Natural killer cell (primary cell): Measurements from ENCODE around the gene ATP10A. TPM values are rescaled to one million over a fixed set of nuclear protein-coding genes. Genes with fewer than 3 reads are reported as not detected.

Experiments
- ATAC-seq, 3 donors: fragments of 150-1000 bp in 2 of 3; fragments of 200-7000 bp in 1 of 3; cut with Tn5 transposase; 1 replicate in 1 of 3; 2 replicates in 2 of 3; pipeline ENCODE4 v1.10.0; 2021; ENCODE audit warnings: mild to moderate bottlenecking in 2 of 3, moderate library complexity in 2 of 3
- DNase-seq, 2 donors: peaks; one replicate each; pipeline versions ENCODE4 v3.0.0 to v3.0.0-alpha.2; 2013 to 2021; ENCODE audit warnings: mixed read lengths in 1 of 2
- H3K27ac ChIP-seq: one replicate; pipeline ENCODE4 v1.5.1; 2013; ENCODE audit warnings: mild to moderate bottlenecking, low read length
- H3K27me3 ChIP-seq: one replicate; pipeline ENCODE4 v1.6.1; 2013; ENCODE audit warnings: low read length; ENCODE audit not compliant: control insufficient read depth, insufficient read depth
- H3K36me3 ChIP-seq: one replicate; pipeline ENCODE4 v1.6.1; 2013; ENCODE audit warnings: low read length; ENCODE audit not compliant: control insufficient read depth, insufficient read depth
- H3K4me1 ChIP-seq: one replicate; pipeline ENCODE4 v1.6.1; 2013; ENCODE audit warnings: low read length; ENCODE audit not compliant: control insufficient read depth, insufficient read depth
- H3K4me3 ChIP-seq: one replicate; pipeline ENCODE4 v1.5.1; 2013; ENCODE audit warnings: low read length
- H3K9me3 ChIP-seq: one replicate; pipeline ENCODE4 v1.6.1; 2013; ENCODE audit warnings: low read length; ENCODE audit not compliant: control insufficient read depth, insufficient read depth
- H3K27ac Mint-ChIP-seq, 2 donors: one replicate each; pipeline ENCODE4 v1.8.0; 2022; ENCODE audit warnings: mild to moderate bottlenecking in 2 of 2, mixed read lengths in 2 of 2, moderate library complexity in 1 of 2
- H3K27me3 Mint-ChIP-seq, 2 donors: one replicate each; pipeline ENCODE4 v1.8.0; 2022; ENCODE audit warnings: low read depth in 2 of 2, mixed read lengths in 2 of 2
- H3K36me3 Mint-ChIP-seq: one replicate; pipeline ENCODE4 v1.8.0; 2022; ENCODE audit warnings: mixed read lengths
- H3K4me1 Mint-ChIP-seq, 2 donors: one replicate each; pipeline ENCODE4 v1.8.0; 2022; ENCODE audit warnings: mixed read lengths in 2 of 2
- H3K4me3 Mint-ChIP-seq: one replicate; pipeline ENCODE4 v1.8.0; 2022; ENCODE audit warnings: mild to moderate bottlenecking, moderate library complexity, mixed read lengths
- H3K9me3 Mint-ChIP-seq, 2 donors: one replicate each; pipeline ENCODE4 v1.8.0; 2022; ENCODE audit warnings: mixed read lengths in 2 of 2
- WGBS: methylation state at CpG from one replicate; pipeline ENCODE4 v1.1.7; 2013; ENCODE audit warnings: missing lambda C conversion rate; ENCODE audit not compliant: insufficient coverage; 5-methylcytosine and 5-hydroxymethylcytosine counted together
- intact Hi-C: fragments of 100-400 bp; cut with micrococcal nuclease; formaldehyde crosslinking; loops from one replicate; pipeline ENCODE4 v1.14.2; 2022
- total RNA-seq, 4 donors: library from RNA; stranded (reverse); fragments of 120-200 nt in 1 of 4; gene quantifications; one replicate each; pipeline versions ENCODE4 v1.2.3 to v1.2.4, GENCODE V29; 2013 to 2022
- TF ChIP-seq, protein P1 (sequence below): fragments of 200-600 bp; IDR thresholded peaks from one replicate; pipeline ENCODE4 v1.8.0; 2022; ENCODE audit warnings: antibody characterized with exemption

Gene ATP10A
- total RNA-seq, 3 donors from 2014 or later (not counting 1 experiment from before 2014, with no cell fraction given): 50.1 to 67.0 (median 51.2) TPM

DNA sequence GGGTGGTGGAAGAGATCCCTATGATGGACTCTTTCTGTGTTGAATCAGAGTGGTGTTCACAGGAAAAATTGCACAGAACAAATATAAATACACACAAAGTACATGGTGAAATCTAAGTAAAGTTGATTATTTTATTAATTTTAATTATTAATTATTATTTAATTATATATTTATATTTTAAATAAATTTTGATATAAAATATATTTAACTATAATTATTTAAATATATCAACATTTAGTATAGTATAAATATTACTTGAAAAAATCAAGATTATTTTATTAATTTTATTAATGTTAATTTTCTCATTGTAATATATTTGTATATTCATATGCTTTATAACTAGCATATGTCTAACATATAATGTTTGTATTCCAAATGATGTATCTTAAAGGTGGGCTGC lies 11.3 kb upstream of the ATP10A start:
- TF ChIP-seq, protein P1, sequence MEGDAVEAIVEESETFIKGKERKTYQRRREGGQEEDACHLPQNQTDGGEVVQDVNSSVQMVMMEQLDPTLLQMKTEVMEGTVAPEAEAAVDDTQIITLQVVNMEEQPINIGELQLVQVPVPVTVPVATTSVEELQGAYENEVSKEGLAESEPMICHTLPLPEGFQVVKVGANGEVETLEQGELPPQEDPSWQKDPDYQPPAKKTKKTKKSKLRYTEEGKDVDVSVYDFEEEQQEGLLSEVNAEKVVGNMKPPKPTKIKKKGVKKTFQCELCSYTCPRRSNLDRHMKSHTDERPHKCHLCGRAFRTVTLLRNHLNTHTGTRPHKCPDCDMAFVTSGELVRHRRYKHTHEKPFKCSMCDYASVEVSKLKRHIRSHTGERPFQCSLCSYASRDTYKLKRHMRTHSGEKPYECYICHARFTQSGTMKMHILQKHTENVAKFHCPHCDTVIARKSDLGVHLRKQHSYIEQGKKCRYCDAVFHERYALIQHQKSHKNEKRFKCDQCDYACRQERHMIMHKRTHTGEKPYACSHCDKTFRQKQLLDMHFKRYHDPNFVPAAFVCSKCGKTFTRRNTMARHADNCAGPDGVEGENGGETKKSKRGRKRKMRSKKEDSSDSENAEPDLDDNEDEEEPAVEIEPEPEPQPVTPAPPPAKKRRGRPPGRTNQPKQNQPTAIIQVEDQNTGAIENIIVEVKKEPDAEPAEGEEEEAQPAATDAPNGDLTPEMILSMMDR: no peak
- Histone ChIP-seq H3K4me1 (no peaks in the 10 kb centered on the region), H3K27me3 (no peaks in the 10 kb centered on the region), H3K9me3 (no peaks in the 10 kb centered on the region), H3K27ac (no peak overlapping the region), H3K4me3 (no peak overlapping the region), H3K36me3 (no peaks in the 10 kb centered on the region)
- Mint-ChIP-seq H3K4me1 (peaks cover 9 to 10% of the 10 kb centered on the region in 2 donors), H3K27ac (no peak overlapping the region), H3K36me3 (no peaks in the 10 kb centered on the region), H3K4me3 (no peak overlapping the region), H3K9me3 (no peaks in the 10 kb centered on the region), H3K27me3 (no peaks in the 10 kb centered on the region)
- intact Hi-C loops: no loop called here
- ATAC-seq: no peak
- DNase-seq: no peak

DNA sequence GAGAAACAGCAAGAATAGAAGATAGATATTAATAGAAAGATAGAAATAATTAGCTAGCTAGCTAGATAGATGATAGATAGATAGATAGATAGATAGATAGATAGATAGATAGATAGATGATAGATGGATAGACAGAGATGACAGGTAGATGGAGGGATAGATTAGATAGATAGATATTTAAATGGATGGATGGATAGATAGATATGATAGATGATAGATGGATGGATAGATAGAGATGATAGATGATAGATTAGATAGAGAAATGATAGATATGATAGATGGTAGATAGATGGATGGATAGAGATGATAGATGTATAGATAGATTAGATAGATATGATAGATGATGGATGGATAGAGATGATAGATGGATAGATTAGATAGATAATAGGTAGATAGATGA lies 8.3 kb upstream of the ATP10A start:
- intact Hi-C loops: no loop called here
- no peaks in the 10 kb centered on the region for H3K4me1 ChIP-seq
- H3K4me3 Mint-ChIP-seq: no peak overlapping the region
- H3K27ac ChIP-seq: no peak overlapping the region
- no peak overlapping the region for H3K4me3 ChIP-seq
- no peak for ATAC-seq
- H3K36me3 Mint-ChIP-seq: no peaks in the 10 kb centered on the region
- no peaks in the 10 kb centered on the region for H3K27me3 Mint-ChIP-seq
- DNase-seq: no peak
- H3K9me3 Mint-ChIP-seq: no peaks in the 10 kb centered on the region
- H3K27me3 ChIP-seq: no peaks in the 10 kb centered on the region
- H3K4me1 Mint-ChIP-seq: peaks cover 10 to 14% of the 10 kb centered on the region in 2 donors
- no peaks in the 10 kb centered on the region for H3K36me3 ChIP-seq
- no peaks in the 10 kb centered on the region for H3K9me3 ChIP-seq
- TF ChIP-seq, protein P1: no peak
- H3K27ac Mint-ChIP-seq: no peak overlapping the region

DNA sequence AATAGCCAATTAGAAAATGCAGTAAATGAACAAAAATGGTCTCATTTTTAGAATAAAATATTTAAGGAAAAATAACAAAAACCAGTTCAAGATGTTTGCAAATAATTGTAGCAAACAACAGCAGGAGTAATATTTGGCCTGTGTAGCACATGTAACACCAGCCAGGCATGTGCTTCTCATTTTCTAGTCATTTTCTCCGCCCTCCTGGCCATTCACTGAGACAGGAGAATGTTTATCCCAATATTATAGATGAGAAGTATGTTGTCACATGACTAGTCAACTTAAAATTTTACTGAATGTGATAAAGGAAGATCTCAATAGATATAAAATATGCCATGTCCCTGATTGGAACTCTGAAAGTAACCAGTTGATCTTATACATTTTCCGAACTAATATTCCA lies 7.8 kb upstream of the ATP10A start:
- no peaks in the 10 kb centered on the region for H3K9me3 Mint-ChIP-seq
- Histone ChIP-seq H3K4me1 (no peaks in the 10 kb centered on the region), H3K27ac (no peak overlapping the region), H3K27me3 (no peaks in the 10 kb centered on the region), H3K36me3 (no peaks in the 10 kb centered on the region), H3K4me3 (no peak overlapping the region), H3K9me3 (no peaks in the 10 kb centered on the region)
- no peaks in the 10 kb centered on the region for H3K36me3 Mint-ChIP-seq
- no peak overlapping the region for H3K27ac Mint-ChIP-seq
- no CpG with 5 or more reads among the region's 2 CpGs for WGBS
- TF ChIP-seq, protein P1: no peak
- no peaks in the 10 kb centered on the region for H3K27me3 Mint-ChIP-seq
- no peak overlapping the region for H3K4me3 Mint-ChIP-seq
- peaks cover 10 to 17% of the 10 kb centered on the region in 2 donors for H3K4me1 Mint-ChIP-seq
- no peak for ATAC-seq
- intact Hi-C loops: no loop called here
- DNase-seq: no peak

DNA sequence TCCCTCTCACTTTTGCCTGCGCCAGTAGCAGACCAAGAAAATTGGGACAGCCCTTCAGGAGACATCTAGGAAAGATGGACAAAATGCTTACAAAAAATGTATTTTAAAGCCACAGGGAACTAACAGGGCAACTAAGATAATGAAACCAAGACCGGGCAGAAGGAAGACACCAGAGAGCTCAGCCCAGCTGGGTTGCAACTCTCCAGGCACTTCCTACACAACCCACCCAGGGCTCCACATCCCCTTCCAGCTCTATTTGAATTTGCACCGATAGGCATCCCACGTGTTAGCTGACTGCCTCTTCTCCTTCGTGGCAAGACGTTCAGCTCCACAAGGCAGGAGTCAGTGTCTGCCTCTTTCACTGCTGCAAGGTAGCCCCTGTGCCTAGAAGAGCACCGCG lies 6.6 kb upstream of the ATP10A start:
- Histone ChIP-seq H3K27ac (no peak overlapping the region), H3K9me3 (no peaks in the 10 kb centered on the region), H3K4me1 (no peaks in the 10 kb centered on the region), H3K36me3 (no peaks in the 10 kb centered on the region), H3K4me3 (no peak overlapping the region), H3K27me3 (no peaks in the 10 kb centered on the region)
- H3K27me3 Mint-ChIP-seq: no peaks in the 10 kb centered on the region
- intact Hi-C loops: no loop called here
- TF ChIP-seq, protein P1: no peak
- 57% methylated on average over 8 of the region's 8 CpGs for WGBS
- H3K9me3 Mint-ChIP-seq: no peaks in the 10 kb centered on the region
- ATAC-seq: no peak
- no peaks in the 10 kb centered on the region for H3K36me3 Mint-ChIP-seq
- no peak overlapping the region for H3K27ac Mint-ChIP-seq
- no peak for DNase-seq
- no peak overlapping the region for H3K4me3 Mint-ChIP-seq
- peaks cover under 1 to 9% of the 10 kb centered on the region in 2 donors for H3K4me1 Mint-ChIP-seq
